Colonic mucosa (tissue), 4 donors: ENCODE results near the gene EML6. TPM values are rescaled to one million over a fixed set of nuclear protein-coding genes. Genes with fewer than 3 reads are reported as not detected.

Source experiments
- DNase-seq: peaks from one replicate; pipeline ENCODE4 v3.0.0-alpha.2; 2020
- H3K27ac ChIP-seq: fragments of 200-600 bp; one replicate; pipeline ENCODE4 v1.8.0; 2021
- H3K27me3 ChIP-seq: fragments of 200-600 bp; one replicate; pipeline ENCODE4 v1.8.0; 2021
- H3K36me3 ChIP-seq: fragments of 200-600 bp; one replicate; pipeline ENCODE4 v1.8.0; 2021
- H3K4me1 ChIP-seq: fragments of 200-600 bp; one replicate; pipeline ENCODE4 v1.8.0; 2021; ENCODE audit warnings: mild to moderate bottlenecking
- H3K4me3 ChIP-seq: fragments of 200-600 bp; one replicate; pipeline ENCODE4 v1.8.0; 2021
- H3K9ac ChIP-seq, 2 donors: one replicate each; pipeline ENCODE4 v1.7.0; 2013; ENCODE audit warnings: control low read depth in 2 of 2, low read depth in 2 of 2, low read length in 2 of 2
- H3K9me3 ChIP-seq: fragments of 200-600 bp; one replicate; pipeline ENCODE4 v1.8.0; 2021
- intact Hi-C: fragments of 100-400 bp; cut with DNase I; formaldehyde crosslinking; loops from one replicate; pipeline ENCODE4 v1.14.1; 2022
- total RNA-seq, 2 donors: library from RNA; stranded (reverse); fragmentation: NEBNext Ultra II Directional in 1 of 2; extraction: Animal tissue kit (Norgen Biotek cat#: 25700) in 1 of 2; gene quantifications; one replicate each; pipeline ENCODE4 v1.2.1, GENCODE V29; 2021
- TF ChIP-seq, protein P1 (sequence below): fragments of 200-600 bp; IDR thresholded peaks from one replicate; pipeline ENCODE4 v1.8.0; 2022; ENCODE audit warnings: antibody characterized with exemption, mild to moderate bottlenecking
- donor health status: healthy.
- donor health status: DM: no; HTN: no; CAD: no.
- donor health status: DM: no; HTN: no; CAD: no.

Gene EML6
- total RNA-seq, 2 donors from 2014 or later = 2.1 to 2.5 TPM

DNA sequence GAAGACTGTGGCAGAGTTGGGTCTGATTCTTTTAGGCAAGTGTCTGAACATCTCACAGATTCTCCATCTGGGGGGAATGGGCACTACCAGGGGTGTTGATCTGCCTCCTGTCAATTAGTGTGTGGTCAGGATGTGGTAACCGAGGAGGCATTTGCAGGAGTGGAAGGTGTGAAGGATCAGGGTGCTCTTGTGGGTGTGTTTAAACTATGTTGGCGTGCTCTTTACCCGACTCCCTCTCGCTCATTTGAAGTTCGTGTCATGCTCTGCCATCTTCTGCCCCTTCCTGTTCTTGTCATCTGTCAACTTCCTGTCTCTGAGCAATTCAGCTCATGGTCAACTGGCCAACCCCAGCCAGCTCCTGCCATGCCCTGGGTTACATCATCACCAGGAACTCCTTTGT lies 218.9 kb downstream of the EML6 start:
- H3K27me3 ChIP-seq = no peaks in the 10 kb centered on the region
- H3K36me3 ChIP-seq = no peaks in the 10 kb centered on the region
- H3K4me1 ChIP-seq = no peaks in the 10 kb centered on the region
- no peak overlapping the region for H3K27ac ChIP-seq
- TF ChIP-seq, protein P1, sequence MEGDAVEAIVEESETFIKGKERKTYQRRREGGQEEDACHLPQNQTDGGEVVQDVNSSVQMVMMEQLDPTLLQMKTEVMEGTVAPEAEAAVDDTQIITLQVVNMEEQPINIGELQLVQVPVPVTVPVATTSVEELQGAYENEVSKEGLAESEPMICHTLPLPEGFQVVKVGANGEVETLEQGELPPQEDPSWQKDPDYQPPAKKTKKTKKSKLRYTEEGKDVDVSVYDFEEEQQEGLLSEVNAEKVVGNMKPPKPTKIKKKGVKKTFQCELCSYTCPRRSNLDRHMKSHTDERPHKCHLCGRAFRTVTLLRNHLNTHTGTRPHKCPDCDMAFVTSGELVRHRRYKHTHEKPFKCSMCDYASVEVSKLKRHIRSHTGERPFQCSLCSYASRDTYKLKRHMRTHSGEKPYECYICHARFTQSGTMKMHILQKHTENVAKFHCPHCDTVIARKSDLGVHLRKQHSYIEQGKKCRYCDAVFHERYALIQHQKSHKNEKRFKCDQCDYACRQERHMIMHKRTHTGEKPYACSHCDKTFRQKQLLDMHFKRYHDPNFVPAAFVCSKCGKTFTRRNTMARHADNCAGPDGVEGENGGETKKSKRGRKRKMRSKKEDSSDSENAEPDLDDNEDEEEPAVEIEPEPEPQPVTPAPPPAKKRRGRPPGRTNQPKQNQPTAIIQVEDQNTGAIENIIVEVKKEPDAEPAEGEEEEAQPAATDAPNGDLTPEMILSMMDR = no peak
- H3K9ac ChIP-seq = no peak overlapping the region
- intact Hi-C loops = no loop called here
- no peak for DNase-seq
- H3K4me3 ChIP-seq = no peak overlapping the region
- H3K9me3 ChIP-seq = no peaks in the 10 kb centered on the region

DNA sequence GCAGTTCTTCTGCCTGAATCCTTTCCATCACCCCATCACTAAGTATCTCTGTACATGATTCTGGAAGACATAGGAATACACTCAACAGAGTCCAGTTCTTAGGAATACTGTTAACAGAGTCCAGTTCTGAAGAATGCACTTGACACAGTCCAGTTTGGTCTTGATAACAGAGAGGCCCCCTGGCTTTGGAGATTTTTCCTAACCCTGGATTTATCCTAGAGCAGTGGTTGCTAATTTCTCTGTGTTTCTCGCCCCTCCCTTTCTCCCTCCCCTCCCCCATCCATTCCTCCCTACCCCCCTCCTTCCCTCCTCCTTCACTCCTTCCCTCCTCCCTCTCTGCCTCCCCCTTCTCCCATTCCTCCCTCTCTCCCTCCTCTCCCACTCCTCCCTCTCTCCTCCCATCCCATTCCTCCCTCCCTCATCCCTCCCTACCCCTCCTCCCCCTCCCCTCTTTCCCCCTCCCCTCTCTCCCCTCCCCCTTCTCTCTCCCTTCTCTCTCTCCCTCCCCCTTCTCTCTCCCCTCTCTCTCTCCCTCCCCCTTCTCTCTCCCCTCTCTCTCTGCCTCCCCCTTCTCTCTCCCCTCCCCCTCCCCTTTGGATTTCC lies 221.4 kb downstream of the EML6 start:
- TF ChIP-seq, protein P1 = no peak
- no peaks in the 10 kb centered on the region for H3K36me3 ChIP-seq
- no peaks in the 10 kb centered on the region for H3K27me3 ChIP-seq
- no peaks in the 10 kb centered on the region for H3K9me3 ChIP-seq
- no peak overlapping the region for H3K4me3 ChIP-seq
- intact Hi-C loops = no loop called here
- H3K9ac ChIP-seq = no peak overlapping the region
- no peak overlapping the region for H3K27ac ChIP-seq
- no peaks in the 10 kb centered on the region for H3K4me1 ChIP-seq
- no peak for DNase-seq

DNA sequence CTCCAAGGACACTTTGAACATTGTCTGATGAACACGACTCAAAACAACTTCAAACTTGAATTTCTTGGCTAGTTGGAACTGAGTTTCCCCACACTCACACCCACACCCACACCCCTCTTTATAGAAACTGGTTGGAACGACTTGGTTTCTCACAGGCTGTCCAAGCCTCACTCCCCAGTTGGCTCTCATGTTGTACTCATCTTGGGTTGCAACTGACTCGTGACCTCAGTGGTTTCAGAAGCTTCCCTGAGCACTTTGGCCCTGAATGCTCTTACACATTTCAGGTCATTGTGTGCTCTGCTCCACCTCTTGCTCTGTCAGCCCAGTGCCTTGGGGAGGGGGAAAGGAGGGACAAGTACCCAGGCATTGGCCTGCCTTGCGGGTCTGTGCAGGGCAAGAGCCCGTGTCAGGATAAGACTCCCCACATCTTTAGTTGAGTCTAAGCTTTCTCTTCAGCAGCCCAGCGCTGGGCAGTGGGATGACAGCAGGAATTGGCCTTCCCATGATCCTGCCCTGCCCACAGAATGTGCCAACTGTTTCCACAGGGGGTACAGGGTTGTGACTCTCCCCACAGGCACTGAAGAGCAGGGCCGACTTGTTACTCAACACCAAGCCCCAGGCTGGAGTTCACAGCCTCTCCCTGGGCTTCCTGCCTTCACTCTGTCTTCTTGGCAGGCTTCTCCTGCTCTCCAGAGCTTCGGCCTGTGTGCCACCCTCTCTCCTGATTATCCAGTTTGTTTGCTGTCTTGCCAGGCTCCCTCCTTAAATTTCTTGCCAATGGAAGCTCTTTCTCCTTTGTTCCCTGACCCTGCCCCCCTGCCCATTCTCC lies 222.1 kb downstream of the EML6 start:
- Histone ChIP-seq H3K36me3 (no peaks in the 10 kb centered on the region), H3K4me1 (no peaks in the 10 kb centered on the region), H3K9ac (no peak overlapping the region), H3K27ac (no peak overlapping the region), H3K4me3 (no peak overlapping the region), H3K9me3 (no peaks in the 10 kb centered on the region), H3K27me3 (no peaks in the 10 kb centered on the region)
- TF ChIP-seq, protein P1 = no peak
- intact Hi-C loops = no loop called here
- no peak for DNase-seq

DNA sequence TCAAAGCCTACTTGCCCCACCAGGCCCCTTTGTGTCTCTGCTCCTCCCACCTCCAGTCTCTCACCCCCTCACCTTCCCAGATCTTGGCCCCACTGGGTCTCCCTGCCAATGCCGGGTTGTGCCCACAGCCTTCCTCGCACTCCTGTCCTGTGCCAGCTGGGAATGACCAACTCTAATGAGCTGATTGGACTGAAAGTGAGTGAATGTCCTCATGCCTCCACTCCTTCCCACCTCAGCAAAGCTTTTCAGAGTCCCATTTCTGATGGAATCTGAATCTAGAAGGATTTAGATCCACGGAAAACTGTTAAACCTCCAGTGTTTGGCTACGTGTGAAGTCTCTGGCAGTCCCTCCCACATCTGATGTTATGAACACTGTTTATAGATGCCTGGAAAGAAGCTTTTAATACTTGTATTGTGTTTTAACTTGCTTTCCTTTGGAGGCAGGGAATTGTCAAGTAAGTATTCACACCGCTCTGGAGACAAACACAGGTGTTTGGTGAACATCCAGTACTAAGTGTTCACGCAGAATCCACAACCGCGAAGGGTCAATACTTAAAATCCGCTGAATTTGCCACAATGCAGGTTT lies 222.9 kb downstream of the EML6 start:
- no peak overlapping the region for H3K27ac ChIP-seq
- H3K36me3 ChIP-seq = no peaks in the 10 kb centered on the region
- DNase-seq = no peak
- no peaks in the 10 kb centered on the region for H3K27me3 ChIP-seq
- no peaks in the 10 kb centered on the region for H3K9me3 ChIP-seq
- no peak overlapping the region for H3K4me3 ChIP-seq
- TF ChIP-seq, protein P1 = no peak
- no peak overlapping the region for H3K9ac ChIP-seq
- intact Hi-C loops = no loop called here
- no peaks in the 10 kb centered on the region for H3K4me1 ChIP-seq

DNA sequence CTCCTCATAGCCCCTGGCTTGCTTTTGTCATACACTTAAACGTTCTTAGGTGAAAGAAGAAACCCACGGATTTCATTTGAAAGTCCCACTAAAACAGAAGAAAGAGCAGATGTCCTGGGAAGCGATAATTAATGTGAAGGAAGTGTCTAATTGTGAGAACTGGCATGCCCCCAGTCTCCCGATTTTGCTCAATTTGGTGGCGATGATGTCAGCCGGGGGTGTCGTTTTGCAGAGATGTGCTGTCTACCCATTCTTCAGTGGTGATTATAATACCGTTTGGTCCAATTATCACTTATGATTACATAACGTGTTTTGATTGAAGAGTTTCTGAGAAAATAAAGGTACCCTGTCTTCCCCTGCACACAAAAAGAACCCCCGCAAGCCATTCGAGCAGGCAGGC lies 223.7 kb downstream of the EML6 start:
- Histone ChIP-seq H3K27me3 (no peaks in the 10 kb centered on the region), H3K27ac (no peak overlapping the region), H3K9me3 (no peaks in the 10 kb centered on the region), H3K4me3 (no peak overlapping the region), H3K9ac (no peak overlapping the region), H3K36me3 (no peaks in the 10 kb centered on the region), H3K4me1 (no peaks in the 10 kb centered on the region)
- intact Hi-C loops = no loop called here
- TF ChIP-seq, protein P1 = no peak
- DNase-seq = no peak
